ENCODE measurements around the gene RRP36. TPM values are rescaled to one million over a fixed set of nuclear protein-coding genes. Genes with fewer than 3 reads are reported as not detected.

The RRP36 gene
- total and polyA plus RNA-seq, 4 donors, result 30.5 to 49.9 (median 37.7) TPM

GRCh38 chr6:43060034-43060754 is 38.8 kb downstream of the RRP36 start:
- Histone ChIP-seq H3K36me3 (ENCODE audit: control insufficient read depth in 4 of 4, insufficient read depth in 4 of 4, low read length in 4 of 4) (peaks cover 0 to 23% (median 20%) of the 10 kb centered on the region in 4 donors), H3K4me1 (ENCODE audit: control insufficient read depth in 5 of 5, insufficient read depth in 5 of 5, low read length in 5 of 5) (peaks cover 4 to 20% (median 12%) of the 10 kb centered on the region in 5 donors), H3K27me3 (ENCODE audit: control insufficient read depth in 3 of 3, insufficient read depth in 3 of 3, low read length in 2 of 3) (no peaks in the 10 kb centered on the region), H3K9me3 (ENCODE audit: control insufficient read depth in 4 of 4, insufficient read depth in 3 of 4, low read length in 3 of 4) (no peaks in the 10 kb centered on the region), H3K4me3 (peak overlapping the region; percentile 62), H3K27ac (ENCODE audit: low read depth in 1 of 2, low read length in 1 of 2) (peak overlapping the region; percentile 80 to 95), H3K9ac (ENCODE audit: insufficient read depth in 1 of 2, low read length in 2 of 2) (peak overlapping the region; percentile 51 to 98)
- peak in 2 of 3 donors; percentile 20 to 30 for DNase-seq
- TF ChIP-seq CTCF (IDR thresholded peaks at IDR 0.05; ENCODE audit: control extremely low read depth, extremely low read depth), result no peak
- 12 to 14% methylated on average over 14 to 15 of the region's 15 CpGs for WGBS, 2 donors
- ATAC-seq (ENCODE audit: insufficient read depth, low FRiP score), result peak; percentile 2

GRCh38 chr6:43060755-43061633 is 39.6 kb downstream of the RRP36 start:
- ATAC-seq (ENCODE audit: insufficient read depth, low FRiP score) (no peak), DNase-seq (no peak)
- H3K27me3 ChIP-seq (ENCODE audit: control insufficient read depth in 3 of 3, insufficient read depth in 3 of 3, low read length in 2 of 3), result no peaks in the 10 kb centered on the region
- H3K9me3 ChIP-seq (ENCODE audit: control insufficient read depth in 4 of 4, insufficient read depth in 3 of 4, low read length in 3 of 4), result no peaks in the 10 kb centered on the region
- H3K4me1 ChIP-seq (ENCODE audit: control insufficient read depth in 5 of 5, insufficient read depth in 5 of 5, low read length in 5 of 5), result peaks cover 4 to 20% (median 12%) of the 10 kb centered on the region in 5 donors
- TF ChIP-seq CTCF (IDR thresholded peaks at IDR 0.05; ENCODE audit: control extremely low read depth, extremely low read depth), result no peak
- no peak overlapping the region for H3K9ac ChIP-seq (ENCODE audit: insufficient read depth in 1 of 2, low read length in 2 of 2)
- peaks cover 4 to 26% (median 14%) of the 10 kb centered on the region in 4 donors for H3K36me3 ChIP-seq (ENCODE audit: control insufficient read depth in 4 of 4, insufficient read depth in 4 of 4, low read length in 4 of 4)
- H3K27ac ChIP-seq (ENCODE audit: low read depth in 1 of 2, low read length in 1 of 2), result peak overlapping the region in 1 of 2 donors; percentile 80
- WGBS, 2 donors, result 87 to 94% methylated on average over 12 of the region's 12 CpGs
- H3K4me3 ChIP-seq, result no peak overlapping the region

GRCh38 chr6:43061861-43062260 is 40.4 kb downstream of the RRP36 start:
- Histone ChIP-seq H3K36me3 (ENCODE audit: control insufficient read depth in 4 of 4, insufficient read depth in 4 of 4, low read length in 4 of 4) (peaks cover 7 to 34% (median 18%) of the 10 kb centered on the region in 4 donors), H3K9ac (ENCODE audit: insufficient read depth in 1 of 2, low read length in 2 of 2) (no peak overlapping the region), H3K27me3 (ENCODE audit: control insufficient read depth in 3 of 3, insufficient read depth in 3 of 3, low read length in 2 of 3) (no peaks in the 10 kb centered on the region), H3K27ac (ENCODE audit: low read depth in 1 of 2, low read length in 1 of 2) (no peak overlapping the region), H3K9me3 (ENCODE audit: control insufficient read depth in 4 of 4, insufficient read depth in 3 of 4, low read length in 3 of 4) (peaks cover 0 to 2% (median 0%) of the 10 kb centered on the region in 4 donors), H3K4me3 (no peak overlapping the region), H3K4me1 (ENCODE audit: control insufficient read depth in 5 of 5, insufficient read depth in 5 of 5, low read length in 5 of 5) (peaks cover 4 to 20% (median 12%) of the 10 kb centered on the region in 5 donors)
- ATAC-seq (ENCODE audit: insufficient read depth, low FRiP score) (no peak), DNase-seq (no peak)
- TF ChIP-seq CTCF (IDR thresholded peaks at IDR 0.05; ENCODE audit: control extremely low read depth, extremely low read depth), result no peak
- 78 to 88% methylated on average over 2 of the region's 2 CpGs for WGBS, 2 donors
